ENCODE measurements around the gene MIPEP. TPM values are rescaled to one million over a fixed set of nuclear protein-coding genes. Genes with fewer than 3 reads are reported as not detected.
A peak's percentile ranks its signal among the peaks of the same experiment; 100 is the strongest.

Gene MIPEP
- total RNA-seq, 4 donors from 2014 or later = 12.1 to 25.7 (median 19.5) TPM

- no peak overlapping the region for H3K27ac ChIP-seq
- WGBS, 2 donors = 86 to 95% methylated on average over 8 of the region's 8 CpGs
- H3K4me3 ChIP-seq = no peak overlapping the region
- no peaks in the 10 kb centered on the region for H3K9me3 ChIP-seq
- intact Hi-C loops (cut with DNase I) = no loop called here
- DNase-seq = no peak
- H3K4me1 ChIP-seq = peaks cover 0 to 4% (median 0%) of the 10 kb centered on the region in 3 donors
- TF ChIP-seq, protein P1, sequence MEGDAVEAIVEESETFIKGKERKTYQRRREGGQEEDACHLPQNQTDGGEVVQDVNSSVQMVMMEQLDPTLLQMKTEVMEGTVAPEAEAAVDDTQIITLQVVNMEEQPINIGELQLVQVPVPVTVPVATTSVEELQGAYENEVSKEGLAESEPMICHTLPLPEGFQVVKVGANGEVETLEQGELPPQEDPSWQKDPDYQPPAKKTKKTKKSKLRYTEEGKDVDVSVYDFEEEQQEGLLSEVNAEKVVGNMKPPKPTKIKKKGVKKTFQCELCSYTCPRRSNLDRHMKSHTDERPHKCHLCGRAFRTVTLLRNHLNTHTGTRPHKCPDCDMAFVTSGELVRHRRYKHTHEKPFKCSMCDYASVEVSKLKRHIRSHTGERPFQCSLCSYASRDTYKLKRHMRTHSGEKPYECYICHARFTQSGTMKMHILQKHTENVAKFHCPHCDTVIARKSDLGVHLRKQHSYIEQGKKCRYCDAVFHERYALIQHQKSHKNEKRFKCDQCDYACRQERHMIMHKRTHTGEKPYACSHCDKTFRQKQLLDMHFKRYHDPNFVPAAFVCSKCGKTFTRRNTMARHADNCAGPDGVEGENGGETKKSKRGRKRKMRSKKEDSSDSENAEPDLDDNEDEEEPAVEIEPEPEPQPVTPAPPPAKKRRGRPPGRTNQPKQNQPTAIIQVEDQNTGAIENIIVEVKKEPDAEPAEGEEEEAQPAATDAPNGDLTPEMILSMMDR (IDR thresholded peaks at IDR 0.05) = no peak
- no peak for TF ChIP-seq POLR2A (IDR thresholded peaks at IDR 0.05)
- no peaks in the 10 kb centered on the region for H3K27me3 ChIP-seq
- peaks cover 0 to 39% (median 4%) of the 10 kb centered on the region in 3 donors for H3K36me3 ChIP-seq
These were observed 46.8 kb downstream of the MIPEP start for GRCh38 chr13:23842406-23842805.

DNA sequence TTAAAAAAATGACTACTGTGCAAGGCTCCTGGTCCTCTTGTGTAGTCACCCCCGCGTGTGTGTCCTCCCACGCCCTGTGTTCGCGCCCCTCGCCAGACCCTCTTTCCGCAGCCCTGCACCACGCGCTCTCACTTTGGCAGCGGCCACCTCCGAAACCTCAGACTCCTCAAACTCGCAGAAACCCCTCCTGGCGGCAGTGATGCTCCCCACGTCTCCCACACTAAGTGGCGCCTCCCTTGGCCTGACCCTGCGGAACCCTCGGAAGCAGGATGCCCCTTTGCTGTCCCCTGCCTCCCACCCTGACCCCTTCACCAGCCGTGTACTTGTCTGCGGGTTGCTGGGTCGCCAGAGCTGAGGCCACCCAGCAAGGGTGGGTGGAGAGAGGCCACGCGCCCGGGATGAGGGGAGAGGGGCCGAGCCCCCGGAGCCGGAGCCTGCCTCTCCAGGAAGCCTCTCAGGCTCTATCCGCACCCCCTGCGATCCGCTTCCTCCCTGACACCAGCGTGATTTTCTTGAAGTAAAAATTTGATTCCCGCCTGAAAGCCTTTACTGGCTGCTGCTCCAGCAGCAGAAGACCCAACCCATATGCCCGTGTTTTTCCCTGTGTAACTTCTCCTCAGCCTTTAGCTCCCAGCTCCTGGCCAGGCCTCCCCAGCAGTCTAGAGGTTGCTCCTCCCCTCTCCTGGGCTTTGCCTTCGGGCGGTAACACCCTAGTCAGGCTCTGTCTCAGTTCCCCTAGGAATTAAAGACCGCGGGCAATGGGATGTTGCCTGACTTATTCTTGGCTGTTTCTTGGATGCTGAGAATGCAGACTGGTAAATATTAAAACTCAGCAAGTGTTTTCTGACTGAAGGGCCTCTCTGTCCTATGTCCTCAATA is 55.2 kb downstream of the MIPEP start:
- H3K9me3 ChIP-seq = no peaks in the 10 kb centered on the region
- no peak overlapping the region for H3K27ac ChIP-seq
- no peaks in the 10 kb centered on the region for H3K27me3 ChIP-seq
- DNase-seq = no peak
- WGBS, 2 donors = 82 to 91% methylated on average over 24 to 31 of the region's 36 CpGs
- TF ChIP-seq, protein P1 (IDR thresholded peaks at IDR 0.05) = no peak
- TF ChIP-seq POLR2A (IDR thresholded peaks at IDR 0.05) = no peak
- H3K4me3 ChIP-seq = no peak overlapping the region
- peaks cover 0 to 25% (median 0%) of the 10 kb centered on the region in 3 donors for H3K36me3 ChIP-seq
- intact Hi-C loops (cut with DNase I) = no loop called here
- no peaks in the 10 kb centered on the region for H3K4me1 ChIP-seq

- H3K4me1 ChIP-seq = peaks cover 0 to 15% (median 0%) of the 10 kb centered on the region in 3 donors
- TF ChIP-seq, protein P1 (IDR thresholded peaks at IDR 0.05) = no peak
- H3K4me3 ChIP-seq = no peak overlapping the region
- peaks cover 0 to 3% (median 0%) of the 10 kb centered on the region in 3 donors for H3K36me3 ChIP-seq
- no peak for DNase-seq
- WGBS, 2 donors = 65 to 71% methylated on average over 4 of the region's 4 CpGs
- H3K27me3 ChIP-seq = no peaks in the 10 kb centered on the region
- no peak overlapping the region for H3K27ac ChIP-seq
- H3K9me3 ChIP-seq = no peaks in the 10 kb centered on the region
- intact Hi-C loops (cut with DNase I) = no loop called here
These were observed 60.3 kb downstream of the MIPEP start for GRCh38 chr13:23828866-23829265.

- peaks cover 0 to 7% (median 0%) of the 10 kb centered on the region in 3 donors for H3K36me3 ChIP-seq
- H3K4me3 ChIP-seq = no peak overlapping the region
- H3K27me3 ChIP-seq = no peaks in the 10 kb centered on the region
- TF ChIP-seq POLR2A (IDR thresholded peaks at IDR 0.05) = no peak
- TF ChIP-seq, protein P1 (IDR thresholded peaks at IDR 0.05) = no peak
- H3K9me3 ChIP-seq = no peaks in the 10 kb centered on the region
- no peak overlapping the region for H3K27ac ChIP-seq
- 93 to 95% methylated on average over 4 of the region's 4 CpGs for WGBS, 2 donors
- intact Hi-C loops (cut with DNase I) = no loop called here
- DNase-seq = no peak
- H3K4me1 ChIP-seq = peaks cover 0 to 15% (median 0%) of the 10 kb centered on the region in 3 donors
These were observed 61.1 kb downstream of the MIPEP start for GRCh38 chr13:23828086-23828485.

- no peak for DNase-seq
- H3K36me3 ChIP-seq = peaks cover 0 to 7% (median 0%) of the 10 kb centered on the region in 3 donors
- no peaks in the 10 kb centered on the region for H3K27me3 ChIP-seq
- TF ChIP-seq POLR2A (IDR thresholded peaks at IDR 0.05) = no peak
- TF ChIP-seq, protein P1 (IDR thresholded peaks at IDR 0.05) = no peak
- intact Hi-C loops (cut with DNase I) = no loop called here
- H3K4me3 ChIP-seq = no peak overlapping the region
- no peaks in the 10 kb centered on the region for H3K9me3 ChIP-seq
- WGBS, 2 donors = 49 to 66% methylated on average over 2 of the region's 2 CpGs
- H3K27ac ChIP-seq = peak overlapping the region in 2 of 4 donors; percentile 26 to 34
- peaks cover 0 to 15% (median 0%) of the 10 kb centered on the region in 3 donors for H3K4me1 ChIP-seq
These were observed 64.0 kb downstream of the MIPEP start for GRCh38 chr13:23825179-23825578.

Measured in esophagus squamous epithelium (tissue), 5 donors.